DND-41 (cell line): Measurements from ENCODE around the gene ODAD4.

ENCODE experiments used
- EZH2 ChIP-seq: IDR thresholded peaks from 3 replicates; pipeline ENCODE4 v1.6.1; 2012; ENCODE audit warnings: borderline replicate concordance, low read depth, mild to moderate bottlenecking, moderate library complexity, low read length, inconsistent platforms; ENCODE audit not compliant: severe bottlenecking
- TF ChIP-seq, protein P1 (sequence below): IDR thresholded peaks from 2 replicates; pipeline ENCODE4 v1.5.1; 2012; ENCODE audit warnings: borderline replicate concordance, low read length, moderate library complexity, mild to moderate bottlenecking; ENCODE audit not compliant: poor library complexity, severe bottlenecking; ENCODE audit errors: extremely low read depth

GRCh38 chr17:41937970-41938954 lies 7.8 kb downstream of the ODAD4 start:
- TF ChIP-seq, protein P1, sequence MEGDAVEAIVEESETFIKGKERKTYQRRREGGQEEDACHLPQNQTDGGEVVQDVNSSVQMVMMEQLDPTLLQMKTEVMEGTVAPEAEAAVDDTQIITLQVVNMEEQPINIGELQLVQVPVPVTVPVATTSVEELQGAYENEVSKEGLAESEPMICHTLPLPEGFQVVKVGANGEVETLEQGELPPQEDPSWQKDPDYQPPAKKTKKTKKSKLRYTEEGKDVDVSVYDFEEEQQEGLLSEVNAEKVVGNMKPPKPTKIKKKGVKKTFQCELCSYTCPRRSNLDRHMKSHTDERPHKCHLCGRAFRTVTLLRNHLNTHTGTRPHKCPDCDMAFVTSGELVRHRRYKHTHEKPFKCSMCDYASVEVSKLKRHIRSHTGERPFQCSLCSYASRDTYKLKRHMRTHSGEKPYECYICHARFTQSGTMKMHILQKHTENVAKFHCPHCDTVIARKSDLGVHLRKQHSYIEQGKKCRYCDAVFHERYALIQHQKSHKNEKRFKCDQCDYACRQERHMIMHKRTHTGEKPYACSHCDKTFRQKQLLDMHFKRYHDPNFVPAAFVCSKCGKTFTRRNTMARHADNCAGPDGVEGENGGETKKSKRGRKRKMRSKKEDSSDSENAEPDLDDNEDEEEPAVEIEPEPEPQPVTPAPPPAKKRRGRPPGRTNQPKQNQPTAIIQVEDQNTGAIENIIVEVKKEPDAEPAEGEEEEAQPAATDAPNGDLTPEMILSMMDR = no peak
- no peak for TF ChIP-seq EZH2
